Activated naive CD4-positive, alpha-beta T cell treated with Interleukin-2 at 50 U/mL for 16 hours (primary cell): ENCODE measurements around the gene MEG3.

Experiments used
- DNase-seq: peaks from one replicate; pipeline ENCODE4 v3.0.0-alpha.2; 2020

MEG3 gene

GRCh38 chr14:100851586-100851916 is 25.6 kb downstream of the MEG3 start:
- no peak for DNase-seq

- no peak for DNase-seq
These were observed 26.2 kb downstream of the MEG3 start for GRCh38 chr14:100851946-100852620.

DNA sequence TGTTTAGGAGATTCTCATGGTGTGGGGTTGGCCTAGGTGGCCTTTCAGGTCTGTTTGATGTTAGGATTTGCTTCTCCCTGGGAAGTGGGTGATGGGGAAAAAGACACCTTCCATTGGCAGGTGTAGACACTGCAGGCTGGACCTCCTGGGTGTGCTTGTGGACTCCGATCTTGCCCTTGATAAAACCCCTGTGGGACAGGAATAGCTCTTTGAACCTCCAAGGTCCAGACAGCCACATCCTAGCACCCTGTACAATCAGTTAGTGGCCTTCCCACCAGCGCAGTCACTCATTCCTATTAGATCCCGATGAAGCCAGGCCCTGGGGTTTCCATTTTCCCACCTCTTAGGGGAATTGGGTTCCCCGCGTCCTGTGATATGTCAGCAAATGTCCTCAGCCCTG is 28.5 kb downstream of the MEG3 start:
- no peak for DNase-seq

GRCh38 chr14:100855256-100855930 is 29.5 kb downstream of the MEG3 start:
- DNase-seq: no peak

- DNase-seq: no peak
These were observed 30.4 kb downstream of the MEG3 start for GRCh38 chr14:100856056-100856950.

DNA sequence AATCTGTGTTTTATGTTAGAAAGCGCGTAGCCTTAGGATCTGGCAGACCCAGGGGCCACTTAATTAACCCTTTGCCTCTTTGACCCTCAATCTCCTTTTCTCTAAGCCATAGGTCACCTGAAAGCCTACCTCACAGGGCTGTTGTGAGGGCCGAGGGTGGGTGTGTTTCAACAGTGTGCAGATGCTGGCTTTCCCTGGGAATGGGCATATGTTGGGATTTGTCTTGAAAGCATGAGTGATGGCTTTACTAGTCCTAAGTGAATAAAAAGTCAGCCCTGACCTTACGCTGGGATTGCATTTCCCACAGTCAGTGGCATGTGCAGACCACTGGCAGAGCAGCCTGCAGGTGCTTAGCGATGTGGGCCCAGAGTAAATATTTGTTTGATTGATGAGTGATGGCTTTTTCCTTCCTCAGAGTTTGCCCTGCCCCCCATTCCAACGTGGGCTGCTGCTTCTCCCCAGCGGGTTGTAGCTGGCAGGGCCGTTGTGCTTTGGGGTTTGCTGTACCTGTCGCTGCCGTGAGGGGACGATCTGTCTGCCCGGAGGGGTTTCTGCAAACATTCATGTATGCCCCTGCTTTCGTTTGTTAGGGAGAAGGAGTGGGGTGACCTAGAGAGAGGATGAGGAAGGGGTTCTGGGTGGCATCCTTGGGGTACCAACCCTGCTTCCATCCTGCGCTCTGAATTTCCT is 31.5 kb downstream of the MEG3 start:
- no peak for DNase-seq

DNA sequence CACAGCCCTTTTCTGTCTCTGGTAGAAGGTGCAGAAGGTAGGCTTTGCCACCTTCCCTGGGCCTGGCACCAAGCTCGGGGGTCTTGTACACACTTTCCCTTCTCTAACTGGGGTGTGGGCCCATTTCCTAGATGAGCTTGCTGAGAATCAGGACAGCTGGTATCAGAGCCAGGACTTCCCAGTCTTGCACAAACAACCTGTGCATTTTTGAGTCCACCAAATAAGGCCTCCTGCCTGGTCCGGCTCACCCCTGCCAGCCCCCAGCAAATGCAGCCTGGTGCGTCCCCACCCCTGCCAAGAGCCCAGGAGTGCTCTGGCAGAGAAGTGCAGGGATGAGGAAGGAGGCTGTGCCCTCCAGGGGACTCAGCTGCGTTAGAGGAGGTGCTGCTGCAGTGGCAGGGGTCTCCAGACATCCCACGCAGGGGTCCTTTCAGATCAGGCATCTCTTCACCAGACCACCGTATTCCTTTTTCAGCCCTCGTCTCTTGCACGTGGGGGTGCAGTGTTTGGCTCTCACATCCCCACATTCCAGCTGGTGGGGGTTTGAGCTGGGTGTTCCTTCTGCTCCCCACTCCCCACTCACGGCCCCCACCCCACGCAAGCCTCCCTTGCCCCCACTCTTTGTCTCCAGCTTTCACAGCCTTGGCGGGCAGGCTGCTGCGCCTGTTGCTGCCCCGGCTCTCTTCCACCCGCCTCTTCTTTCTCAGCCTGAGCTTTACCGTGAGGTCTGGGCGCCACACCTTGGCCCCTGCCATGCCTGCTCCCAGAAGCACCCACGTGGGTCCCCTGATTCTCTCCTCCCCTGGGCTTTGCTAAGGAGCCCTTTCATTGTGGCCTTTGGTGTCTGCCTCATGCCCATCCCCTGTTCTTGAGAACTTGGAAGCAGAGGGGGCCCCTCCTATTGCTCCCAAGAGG is 32.3 kb downstream of the MEG3 start:
- DNase-seq: no peak

- no peak for DNase-seq
These were observed 32.9 kb downstream of the MEG3 start for GRCh38 chr14:100858838-100859220.

GRCh38 chr14:100859781-100860180 is 33.9 kb downstream of the MEG3 start:
- no peak for DNase-seq

DNA sequence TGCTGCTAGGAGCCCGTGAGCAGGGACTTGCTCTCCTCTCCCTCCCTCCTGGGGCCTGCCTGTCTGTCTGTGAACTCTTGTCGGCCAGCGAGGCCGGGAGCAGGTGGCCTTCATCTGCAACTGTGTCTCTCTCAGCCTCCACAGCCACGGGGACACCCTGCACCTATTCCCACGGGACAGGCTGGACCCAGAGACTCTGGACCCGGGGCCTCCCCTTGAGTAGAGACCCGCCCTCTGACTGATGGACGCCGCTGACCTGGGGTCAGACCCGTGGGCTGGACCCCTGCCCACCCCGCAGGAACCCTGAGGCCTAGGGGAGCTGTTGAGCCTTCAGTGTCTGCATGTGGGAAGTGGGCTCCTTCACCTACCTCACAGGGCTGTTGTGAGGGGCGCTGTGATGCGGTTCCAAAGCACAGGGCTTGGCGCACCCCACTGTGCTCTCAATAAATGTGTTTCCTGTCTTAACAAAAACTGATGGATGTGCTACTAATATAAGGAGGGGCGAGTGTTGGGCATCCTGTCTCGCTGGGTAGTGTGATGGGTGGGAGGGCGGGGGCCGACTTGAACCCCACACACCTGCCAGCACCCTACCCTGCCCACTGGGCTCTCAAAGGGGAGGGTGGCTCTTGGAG is 34.8 kb downstream of the MEG3 start:
- DNase-seq: no peak

- DNase-seq: no peak
These were observed 35.4 kb downstream of the MEG3 start for GRCh38 chr14:100861188-100861936.

DNA sequence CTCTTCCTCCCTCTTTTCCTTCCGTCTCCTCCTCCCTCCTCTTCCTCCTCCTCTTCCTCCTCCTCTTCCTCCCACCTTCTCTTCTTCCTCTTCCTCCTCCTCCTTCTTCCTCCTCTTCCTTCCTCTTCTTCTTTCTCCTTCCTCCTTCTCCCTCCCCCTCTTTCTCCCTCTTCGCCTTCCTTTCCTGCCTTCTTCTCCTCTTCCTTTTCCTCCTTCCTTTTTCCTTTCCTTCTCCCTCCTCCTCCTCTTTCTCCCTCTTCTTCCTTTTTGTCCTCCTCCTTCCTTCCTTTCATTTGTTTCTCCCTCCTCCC is 36.0 kb downstream of the MEG3 start:
- DNase-seq: no peak

- DNase-seq: no peak
These were observed 36.4 kb downstream of the MEG3 start for GRCh38 chr14:100862277-100862676.

DNA sequence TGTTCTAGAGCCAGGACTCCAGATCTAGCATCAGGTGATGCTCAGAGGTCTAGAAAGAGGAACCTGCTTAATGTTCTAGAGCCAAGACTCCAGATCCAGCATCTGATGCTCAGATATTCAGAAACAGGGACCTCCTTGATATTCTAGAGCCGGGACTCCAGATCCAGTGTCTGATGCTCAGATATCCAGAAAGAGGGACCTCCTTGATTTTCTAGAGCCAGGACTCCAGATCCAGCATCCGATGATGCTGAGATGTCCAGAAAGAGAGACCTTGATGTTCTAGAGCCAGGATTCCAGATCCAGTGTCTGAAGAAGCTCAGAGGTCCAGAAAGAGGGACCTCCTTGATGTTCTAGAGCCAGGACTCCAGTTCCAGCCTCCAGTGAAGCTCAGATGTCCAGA is 36.9 kb downstream of the MEG3 start:
- no peak for DNase-seq

DNA sequence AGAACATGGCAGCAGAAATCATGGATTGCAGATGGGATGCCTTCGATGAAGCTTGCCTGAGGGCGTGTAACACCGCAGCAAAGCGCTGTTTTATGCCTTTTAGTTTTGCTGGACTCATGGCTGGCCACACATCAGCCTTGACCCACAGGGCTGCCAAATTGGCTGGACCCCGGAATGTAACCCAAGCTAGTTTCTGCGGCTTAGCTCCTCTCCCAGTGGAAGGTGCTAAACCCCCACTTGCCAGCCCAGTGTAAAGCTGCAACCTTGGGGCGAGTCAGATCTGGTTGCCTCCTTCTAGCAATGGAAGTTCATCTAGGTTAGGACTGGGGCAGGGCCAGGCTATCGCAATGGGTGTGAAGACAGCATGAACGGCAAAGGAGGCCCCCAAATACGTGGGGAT is 38.3 kb downstream of the MEG3 start:
- no peak for DNase-seq

- DNase-seq: no peak
These were observed 39.2 kb downstream of the MEG3 start for GRCh38 chr14:100864960-100865681.

- no peak for DNase-seq
These were observed 40.0 kb downstream of the MEG3 start for GRCh38 chr14:100865682-100866591.

DNA sequence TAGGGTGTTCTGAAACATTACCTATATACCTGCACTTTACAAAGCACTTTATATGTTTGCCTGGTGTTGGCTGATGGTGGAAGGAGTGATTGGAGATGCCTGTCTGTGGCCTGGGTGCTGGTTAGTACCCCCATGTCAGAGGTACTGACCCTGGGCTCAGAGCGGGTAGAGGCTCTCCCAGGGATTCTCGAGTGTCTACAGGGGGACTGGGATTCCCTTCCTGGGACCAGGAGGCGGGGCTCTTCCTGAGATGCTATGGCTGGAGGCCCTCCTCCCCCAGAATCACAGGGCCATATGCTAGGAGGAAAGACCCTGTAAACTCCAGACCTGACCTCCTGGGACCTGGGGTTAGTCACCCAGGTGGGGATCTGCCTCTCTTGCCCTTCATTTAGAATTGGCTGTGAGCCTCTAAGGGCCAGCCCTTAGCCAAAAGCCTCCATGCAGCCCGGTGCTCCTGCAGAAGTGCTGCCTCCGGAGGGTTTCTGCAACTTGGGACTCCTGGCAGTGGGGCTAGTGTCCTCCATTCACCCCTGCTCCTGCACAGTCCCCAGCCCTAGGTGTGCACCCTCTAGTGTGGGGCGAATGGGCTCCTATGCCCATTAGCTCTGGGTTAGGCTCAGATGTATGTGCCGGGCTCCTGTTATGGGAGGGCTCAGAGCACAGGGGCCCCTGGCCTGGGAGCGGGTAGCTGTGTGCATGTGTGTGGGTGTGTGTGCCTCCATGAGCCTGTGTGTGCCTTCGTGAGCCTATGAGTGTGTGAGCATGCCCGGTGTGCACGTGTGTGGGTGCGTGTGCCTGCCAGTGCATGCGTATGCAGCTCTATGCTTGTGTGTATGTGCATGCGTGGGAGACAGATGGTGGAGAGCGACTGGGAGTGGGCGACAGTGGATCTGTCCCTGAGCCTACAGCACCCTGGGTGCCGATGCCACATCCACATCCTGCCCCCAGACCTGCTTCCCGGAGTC is 41.0 kb downstream of the MEG3 start:
- DNase-seq: no peak
